Measurements from ENCODE around the gene GCSH. TPM values are rescaled to one million over a fixed set of nuclear protein-coding genes. Genes with fewer than 3 reads are reported as not detected.

Gene GCSH
- total RNA-seq, 1 donor from 2014 or later, result 41.1 TPM

- Mint-ChIP-seq H3K9me3 (ENCODE audit: unreplicated experiment) (no peaks in the 10 kb centered on the region), H3K4me3 (ENCODE audit: unreplicated experiment) (no peak overlapping the region), H3K36me3 (ENCODE audit: low read depth, unreplicated experiment) (no peaks in the 10 kb centered on the region), H3K27me3 (ENCODE audit: low read depth, unreplicated experiment) (no peaks in the 10 kb centered on the region), H3K4me1 (ENCODE audit: low read depth, unreplicated experiment) (no peaks in the 10 kb centered on the region), H3K27ac (ENCODE audit: unreplicated experiment) (no peak overlapping the region)
- Histone ChIP-seq H3K27me3 (ENCODE audit: insufficient read depth, low read length) (no peaks in the 10 kb centered on the region), H3K36me3 (ENCODE audit: insufficient read depth, low read length) (no peaks in the 10 kb centered on the region), H3K79me2 (ENCODE audit: insufficient read depth, low read length) (no peaks in the 10 kb centered on the region), H4K20me1 (ENCODE audit: insufficient read depth, low read length) (no peaks in the 10 kb centered on the region), H3K9ac (ENCODE audit: low read length) (no peak overlapping the region), H3K4me2 (ENCODE audit: low read length) (no peak overlapping the region), H3K27ac (ENCODE audit: low read depth, low read length) (no peak overlapping the region), H3K4me3 (ENCODE audit: insufficient read depth, low read depth, low read length) (no peak overlapping the region), H3K9me3 (ENCODE audit: insufficient read depth, low read depth, low read length) (no peaks in the 10 kb centered on the region), H2AFZ (ENCODE audit: low read depth, low read length) (no peak overlapping the region), H3K4me1 (ENCODE audit: insufficient read depth, low read length) (no peaks in the 10 kb centered on the region)
- FAIRE-seq (no peak), DNase-seq (ENCODE audit: low read depth) (no peak)
- TF ChIP-seq, protein P1, sequence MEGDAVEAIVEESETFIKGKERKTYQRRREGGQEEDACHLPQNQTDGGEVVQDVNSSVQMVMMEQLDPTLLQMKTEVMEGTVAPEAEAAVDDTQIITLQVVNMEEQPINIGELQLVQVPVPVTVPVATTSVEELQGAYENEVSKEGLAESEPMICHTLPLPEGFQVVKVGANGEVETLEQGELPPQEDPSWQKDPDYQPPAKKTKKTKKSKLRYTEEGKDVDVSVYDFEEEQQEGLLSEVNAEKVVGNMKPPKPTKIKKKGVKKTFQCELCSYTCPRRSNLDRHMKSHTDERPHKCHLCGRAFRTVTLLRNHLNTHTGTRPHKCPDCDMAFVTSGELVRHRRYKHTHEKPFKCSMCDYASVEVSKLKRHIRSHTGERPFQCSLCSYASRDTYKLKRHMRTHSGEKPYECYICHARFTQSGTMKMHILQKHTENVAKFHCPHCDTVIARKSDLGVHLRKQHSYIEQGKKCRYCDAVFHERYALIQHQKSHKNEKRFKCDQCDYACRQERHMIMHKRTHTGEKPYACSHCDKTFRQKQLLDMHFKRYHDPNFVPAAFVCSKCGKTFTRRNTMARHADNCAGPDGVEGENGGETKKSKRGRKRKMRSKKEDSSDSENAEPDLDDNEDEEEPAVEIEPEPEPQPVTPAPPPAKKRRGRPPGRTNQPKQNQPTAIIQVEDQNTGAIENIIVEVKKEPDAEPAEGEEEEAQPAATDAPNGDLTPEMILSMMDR (IDR thresholded peaks at IDR 0.05; ENCODE audit: insufficient read depth, low read depth, low read length), result no peak
- TF ChIP-seq EZH2 (IDR thresholded peaks at IDR 0.05; ENCODE audit: insufficient read depth, low read length), result no peak
Measured at GRCh38 chr16:81069063-81069462, 27.1 kb downstream of the GCSH start.

DNA sequence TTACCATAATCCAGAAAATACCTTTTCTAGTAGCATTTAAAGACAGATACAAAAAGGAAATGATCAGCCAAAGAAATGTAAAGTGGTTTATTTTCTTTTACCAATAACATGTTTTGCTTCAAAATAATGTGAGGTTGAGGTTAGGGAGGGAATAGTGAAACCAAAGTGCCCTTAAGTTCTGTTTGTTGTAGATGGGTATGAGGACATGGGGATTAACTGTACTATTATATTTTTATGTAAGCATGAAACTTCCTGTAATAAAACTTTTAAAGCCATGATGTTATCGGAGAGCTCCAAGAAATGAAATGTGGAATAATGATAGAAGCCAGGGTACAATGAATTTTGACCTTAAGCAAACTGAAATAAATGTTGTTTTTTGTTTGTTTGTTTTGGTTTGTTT is 29.0 kb downstream of the GCSH start:
- no peak overlapping the region for H3K27ac ChIP-seq (ENCODE audit: low read depth, low read length)
- H3K36me3 ChIP-seq (ENCODE audit: insufficient read depth, low read length), result no peaks in the 10 kb centered on the region
- no peaks in the 10 kb centered on the region for H3K27me3 ChIP-seq (ENCODE audit: insufficient read depth, low read length)
- no peak overlapping the region for H2AFZ ChIP-seq (ENCODE audit: low read depth, low read length)
- H3K9ac ChIP-seq (ENCODE audit: low read length), result no peak overlapping the region
- H3K4me1 Mint-ChIP-seq (ENCODE audit: low read depth, unreplicated experiment), result no peaks in the 10 kb centered on the region
- H3K9me3 Mint-ChIP-seq (ENCODE audit: unreplicated experiment), result no peaks in the 10 kb centered on the region
- H3K4me3 Mint-ChIP-seq (ENCODE audit: unreplicated experiment), result no peak overlapping the region
- H3K9me3 ChIP-seq (ENCODE audit: insufficient read depth, low read depth, low read length), result no peaks in the 10 kb centered on the region
- H3K27me3 Mint-ChIP-seq (ENCODE audit: low read depth, unreplicated experiment), result no peaks in the 10 kb centered on the region
- no peaks in the 10 kb centered on the region for H3K4me1 ChIP-seq (ENCODE audit: insufficient read depth, low read length)
- H3K27ac Mint-ChIP-seq (ENCODE audit: unreplicated experiment), result no peak overlapping the region
- no peaks in the 10 kb centered on the region for H4K20me1 ChIP-seq (ENCODE audit: insufficient read depth, low read length)
- no peak for DNase-seq (ENCODE audit: low read depth)
- TF ChIP-seq, protein P1 (IDR thresholded peaks at IDR 0.05; ENCODE audit: insufficient read depth, low read depth, low read length), result no peak
- TF ChIP-seq EZH2 (IDR thresholded peaks at IDR 0.05; ENCODE audit: insufficient read depth, low read length), result no peak
- FAIRE-seq, result no peak
- H3K36me3 Mint-ChIP-seq (ENCODE audit: low read depth, unreplicated experiment), result no peaks in the 10 kb centered on the region
- H3K79me2 ChIP-seq (ENCODE audit: insufficient read depth, low read length), result no peaks in the 10 kb centered on the region
- no peak overlapping the region for H3K4me3 ChIP-seq (ENCODE audit: insufficient read depth, low read depth, low read length)
- H3K4me2 ChIP-seq (ENCODE audit: low read length), result no peak overlapping the region

- Histone ChIP-seq H3K4me3 (ENCODE audit: insufficient read depth, low read depth, low read length) (no peak overlapping the region), H3K9me3 (ENCODE audit: insufficient read depth, low read depth, low read length) (no peaks in the 10 kb centered on the region), H3K9ac (ENCODE audit: low read length) (no peak overlapping the region), H4K20me1 (ENCODE audit: insufficient read depth, low read length) (no peaks in the 10 kb centered on the region), H3K27ac (ENCODE audit: low read depth, low read length) (no peak overlapping the region), H3K79me2 (ENCODE audit: insufficient read depth, low read length) (no peaks in the 10 kb centered on the region), H2AFZ (ENCODE audit: low read depth, low read length) (no peak overlapping the region), H3K36me3 (ENCODE audit: insufficient read depth, low read length) (no peaks in the 10 kb centered on the region), H3K4me2 (ENCODE audit: low read length) (no peak overlapping the region), H3K4me1 (ENCODE audit: insufficient read depth, low read length) (no peaks in the 10 kb centered on the region), H3K27me3 (ENCODE audit: insufficient read depth, low read length) (no peaks in the 10 kb centered on the region)
- no peak for DNase-seq (ENCODE audit: low read depth)
- H3K36me3 Mint-ChIP-seq (ENCODE audit: low read depth, unreplicated experiment), result no peaks in the 10 kb centered on the region
- no peaks in the 10 kb centered on the region for H3K4me1 Mint-ChIP-seq (ENCODE audit: low read depth, unreplicated experiment)
- no peak overlapping the region for H3K4me3 Mint-ChIP-seq (ENCODE audit: unreplicated experiment)
- no peaks in the 10 kb centered on the region for H3K27me3 Mint-ChIP-seq (ENCODE audit: low read depth, unreplicated experiment)
- no peak overlapping the region for H3K27ac Mint-ChIP-seq (ENCODE audit: unreplicated experiment)
- no peak for FAIRE-seq
- TF ChIP-seq, protein P1 (IDR thresholded peaks at IDR 0.05; ENCODE audit: insufficient read depth, low read depth, low read length), result no peak
- TF ChIP-seq EZH2 (IDR thresholded peaks at IDR 0.05; ENCODE audit: insufficient read depth, low read length), result no peak
- H3K9me3 Mint-ChIP-seq (ENCODE audit: unreplicated experiment), result no peaks in the 10 kb centered on the region
Measured at GRCh38 chr16:81066681-81067080, 29.5 kb downstream of the GCSH start.
